ENCODE results near the gene TCP11X1.
"Not testable (repeated sequence)": the region's sequence is repeated elsewhere in the genome, so short reads cannot be mapped to it uniquely, and the experiment has no call there.

TCP11X1 gene

DNA sequence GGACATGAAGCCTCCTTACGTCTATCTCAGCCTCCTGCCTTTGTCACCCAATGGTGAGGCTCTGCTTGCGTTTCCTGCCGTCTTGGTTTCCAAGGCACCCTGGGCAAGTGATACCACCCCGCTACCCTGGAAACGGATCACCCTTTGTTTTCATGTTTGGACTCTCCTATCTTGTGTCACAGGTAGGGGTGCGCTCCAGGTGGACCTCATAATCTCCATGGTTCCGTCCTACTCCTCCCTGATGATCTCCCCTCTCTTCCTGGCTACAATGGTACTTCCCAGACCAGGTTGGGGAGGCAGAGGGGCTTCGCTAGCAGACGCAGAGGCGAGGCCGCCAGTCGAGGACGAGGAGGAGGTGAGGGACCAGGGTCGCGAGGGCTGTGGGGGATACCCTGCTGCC, at the start of gene TCP11X1:
Gene TCP11X1, plus strand, starts transcription at position 316 of the 400 bp plus-strand sequence.
- not testable (repeated sequence) for DNase-seq (ENCODE audit: low spot score)

DNA sequence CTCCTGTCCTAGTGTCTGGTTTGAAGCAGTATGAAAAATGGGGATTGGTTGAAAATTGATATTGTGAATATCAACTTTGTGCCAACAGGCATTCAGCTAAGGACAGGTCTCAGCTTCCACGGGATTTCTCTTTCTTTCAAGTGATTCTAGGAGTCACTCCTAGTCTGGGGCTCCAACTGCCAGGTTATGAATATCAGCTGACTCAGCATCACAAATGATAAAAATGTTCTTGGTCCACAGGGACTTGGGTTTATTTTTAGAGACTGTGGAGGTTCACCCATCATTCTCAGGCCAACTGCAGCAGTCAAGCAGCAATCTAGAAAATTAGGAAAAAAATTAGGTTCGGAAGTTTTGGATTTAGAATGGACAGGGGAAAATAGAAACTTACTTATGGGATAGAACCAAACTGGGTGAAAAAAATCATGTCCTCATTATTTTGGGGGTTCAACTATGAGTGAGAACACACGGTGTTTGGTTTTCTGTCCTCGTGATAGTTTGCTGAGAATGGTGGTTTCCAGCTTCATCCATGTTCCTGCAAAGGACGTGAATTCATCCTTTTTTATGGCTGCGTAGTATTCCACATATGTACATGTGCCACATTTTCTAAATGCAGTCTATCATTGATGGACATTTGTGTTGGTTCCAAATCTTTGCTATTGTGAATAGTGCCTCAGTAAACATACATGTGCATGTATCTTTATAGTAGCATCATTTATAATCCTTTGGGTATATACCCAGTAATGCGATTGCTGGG, 29.0 kb upstream of the TCP11X1 start:
- no peak for DNase-seq (ENCODE audit: low spot score)

DNA sequence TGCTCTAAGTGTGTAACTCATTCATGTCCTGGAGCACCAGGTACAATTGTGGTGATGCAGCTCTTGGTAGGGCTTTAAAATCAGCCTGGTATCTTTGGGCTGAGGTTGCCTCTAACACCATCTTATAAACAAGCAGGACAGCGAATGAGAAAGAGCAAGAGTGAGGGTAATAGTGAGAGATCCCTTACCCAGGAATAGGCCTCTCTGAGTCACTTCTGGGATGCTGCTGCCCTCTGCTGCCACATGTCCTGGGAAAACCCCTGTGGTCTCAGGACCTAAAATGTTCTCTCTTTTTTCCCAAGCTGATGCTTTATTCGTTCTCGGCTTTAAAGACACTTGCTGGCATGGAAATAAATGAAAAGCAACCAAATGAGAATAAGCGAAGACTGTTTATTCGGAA, 7.2 kb upstream of the TCP11X1 start:
- not testable (repeated sequence) for DNase-seq (ENCODE audit: low spot score)

DNA sequence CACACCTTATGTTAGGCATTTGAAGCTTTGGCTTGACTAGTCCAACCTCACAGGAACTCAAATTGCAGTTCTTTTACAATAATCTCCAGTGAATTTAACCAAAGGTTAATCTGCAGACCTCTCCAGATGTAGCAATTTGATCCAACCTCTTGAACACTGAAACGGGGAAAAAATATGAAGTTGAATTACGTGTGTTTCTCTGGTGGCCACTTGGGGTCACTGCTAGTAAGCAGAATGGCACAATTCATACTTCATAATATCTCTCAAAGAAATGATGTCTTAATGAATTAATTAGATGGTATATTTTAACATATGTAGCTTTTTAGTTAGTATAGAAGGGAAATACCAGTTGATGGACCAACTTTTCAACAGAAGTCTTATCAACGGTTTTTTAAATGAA, 1.4 kb downstream of the TCP11X1 start:
- DNase-seq (ENCODE audit: low spot score), result not testable (repeated sequence)

DNA sequence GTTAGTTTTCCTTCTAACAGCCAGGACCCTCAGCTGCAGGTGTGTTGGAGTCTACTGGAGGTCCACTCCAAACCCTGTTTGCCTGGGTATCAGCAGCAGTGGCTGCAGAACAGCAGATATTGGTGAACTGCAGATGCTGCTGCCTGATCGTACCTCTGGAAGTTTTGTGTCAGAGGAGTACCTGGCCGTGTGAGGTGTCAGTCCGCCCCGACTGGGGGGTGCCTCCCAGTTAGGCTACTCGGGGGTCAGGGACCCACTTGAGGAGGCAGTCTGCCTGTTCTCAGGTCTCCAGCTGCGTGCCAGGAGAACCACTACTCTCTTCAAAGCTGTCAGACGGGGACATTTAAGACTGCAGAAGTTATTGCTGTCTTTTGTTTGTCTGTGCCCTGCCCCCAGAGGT, 20.6 kb downstream of the TCP11X1 start:
- not testable (repeated sequence) for DNase-seq (ENCODE audit: low spot score)

DNA sequence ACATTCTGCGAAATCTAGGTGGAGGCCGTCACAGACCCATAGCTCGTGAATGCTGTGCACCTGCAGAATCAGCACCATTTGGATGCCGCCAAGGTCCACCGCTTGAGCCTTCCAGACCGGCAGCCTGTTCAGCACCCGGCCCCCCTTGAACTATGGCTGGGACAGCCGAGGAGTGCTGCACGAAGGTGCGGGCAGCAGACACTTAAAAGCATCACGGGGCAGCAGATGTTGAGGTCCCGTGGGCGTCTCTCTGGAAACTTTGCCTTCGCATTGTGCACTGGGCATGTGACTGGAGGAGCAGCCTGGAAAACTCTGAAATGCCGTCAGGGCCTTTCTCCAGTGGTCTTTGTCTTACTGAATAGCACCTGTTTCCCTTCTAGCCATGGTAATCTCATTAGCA, 25.2 kb downstream of the TCP11X1 start:
- not testable (repeated sequence) for DNase-seq (ENCODE audit: low spot score)

DNA sequence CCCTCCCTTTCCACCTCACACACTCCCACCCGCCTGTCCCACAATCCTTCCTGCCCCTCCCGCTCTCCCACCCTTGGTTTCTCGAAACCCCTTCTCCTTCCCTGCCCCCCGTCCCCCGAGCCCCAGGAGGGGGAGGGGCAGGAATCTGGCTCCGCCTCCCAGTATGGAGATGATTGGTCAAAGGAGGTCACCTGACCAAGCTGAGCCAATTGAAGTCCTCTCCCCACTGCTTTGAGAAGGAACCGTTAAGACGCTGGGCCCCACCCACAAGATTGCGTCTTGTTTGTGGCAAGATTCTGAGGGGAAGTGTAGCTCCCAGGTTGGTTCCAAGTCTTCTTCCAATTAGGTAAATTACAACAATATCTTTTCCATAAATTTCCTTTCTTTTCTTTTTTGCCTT, 31.8 kb downstream of the TCP11X1 start, which contains the start of gene NXF2:
Gene NXF2, plus strand, starts transcription at position 275 of the 400 bp plus-strand sequence. CDS start 59,912 bp downstream, outside the sequence.
- DNase-seq (ENCODE audit: low spot score), result not testable (repeated sequence)

DNA sequence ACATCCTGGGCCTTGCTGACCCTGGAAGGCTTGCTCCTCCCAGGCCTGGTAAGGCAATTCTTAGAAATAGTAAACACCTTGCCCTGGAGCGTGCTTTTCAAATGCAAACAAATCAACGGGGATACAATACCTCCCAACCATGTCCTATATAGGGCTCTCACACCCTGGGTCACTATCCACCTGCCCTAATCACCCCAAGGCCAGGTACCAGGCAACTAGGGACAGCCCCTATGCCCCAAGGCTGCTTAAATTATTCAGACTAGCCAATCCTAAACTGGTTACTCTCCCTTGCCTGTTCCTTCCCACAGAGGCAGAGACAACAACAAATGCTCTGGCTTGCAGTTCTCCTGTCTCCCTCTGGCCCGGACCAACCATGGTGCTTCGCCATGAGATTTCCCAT, 57.1 kb downstream of the TCP11X1 start:
- DNase-seq (ENCODE audit: low spot score), result not testable (repeated sequence)

All from Ammon's horn (tissue), 1 donor.